Ovary (tissue), 3 donors: ENCODE results near the gene ACY1.

ENCODE experiments used
- EP300 ChIP-seq: sonication (generic); formaldehyde crosslinking; IDR thresholded peaks from one replicate; pipeline ENCODE4 v1.6.1; 2017; ENCODE audit warnings: antibody characterized with exemption
- POLR2A ChIP-seq: fragments of 450-650 bp; IDR thresholded peaks from one replicate; pipeline ENCODE4 v1.6.1; 2017; ENCODE audit warnings: antibody characterized with exemption, mild to moderate bottlenecking, moderate library complexity
- TF ChIP-seq, protein P1 (sequence below), 3 donors: fragments of 450-650 bp in 2 of 3; fragments of 200-600 bp in 1 of 3; IDR thresholded peaks; one replicate each; pipeline versions ENCODE4 v1.5.1 to v1.8.0; 2016 to 2022; ENCODE audit warnings: antibody characterized with exemption in 3 of 3, mild to moderate bottlenecking in 1 of 3
- donor health status: DM: no; HTN: no; CAD: no.

DNA sequence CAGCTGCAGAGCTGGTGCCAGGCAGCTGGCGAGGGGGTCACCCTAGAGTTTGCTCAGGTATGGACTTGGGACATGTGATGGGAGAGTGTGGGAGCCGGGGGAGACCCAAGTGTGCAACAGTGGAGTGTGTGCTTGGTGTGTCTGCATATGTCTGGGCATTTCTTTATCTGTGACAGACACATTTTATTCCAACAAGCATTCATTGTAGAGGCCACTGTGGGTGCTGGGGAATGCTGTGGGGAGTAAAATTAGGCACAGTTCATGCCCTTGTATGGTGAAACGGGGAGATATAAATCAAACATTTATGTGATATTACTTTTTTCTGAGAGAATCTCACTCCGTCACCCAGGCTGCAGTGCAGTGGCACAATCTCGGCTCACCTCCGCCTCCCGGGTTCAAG, 4.2 kb downstream of the ACY1 start:
- TF ChIP-seq, protein P1, sequence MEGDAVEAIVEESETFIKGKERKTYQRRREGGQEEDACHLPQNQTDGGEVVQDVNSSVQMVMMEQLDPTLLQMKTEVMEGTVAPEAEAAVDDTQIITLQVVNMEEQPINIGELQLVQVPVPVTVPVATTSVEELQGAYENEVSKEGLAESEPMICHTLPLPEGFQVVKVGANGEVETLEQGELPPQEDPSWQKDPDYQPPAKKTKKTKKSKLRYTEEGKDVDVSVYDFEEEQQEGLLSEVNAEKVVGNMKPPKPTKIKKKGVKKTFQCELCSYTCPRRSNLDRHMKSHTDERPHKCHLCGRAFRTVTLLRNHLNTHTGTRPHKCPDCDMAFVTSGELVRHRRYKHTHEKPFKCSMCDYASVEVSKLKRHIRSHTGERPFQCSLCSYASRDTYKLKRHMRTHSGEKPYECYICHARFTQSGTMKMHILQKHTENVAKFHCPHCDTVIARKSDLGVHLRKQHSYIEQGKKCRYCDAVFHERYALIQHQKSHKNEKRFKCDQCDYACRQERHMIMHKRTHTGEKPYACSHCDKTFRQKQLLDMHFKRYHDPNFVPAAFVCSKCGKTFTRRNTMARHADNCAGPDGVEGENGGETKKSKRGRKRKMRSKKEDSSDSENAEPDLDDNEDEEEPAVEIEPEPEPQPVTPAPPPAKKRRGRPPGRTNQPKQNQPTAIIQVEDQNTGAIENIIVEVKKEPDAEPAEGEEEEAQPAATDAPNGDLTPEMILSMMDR (IDR thresholded peaks at IDR 0.05) = no peak
- TF ChIP-seq EP300 (no peak), POLR2A (no peak)
